Left ventricle myocardium inferior (tissue), 1 donor: Measurements from ENCODE around the gene SMIM35. TPM values are rescaled to one million over a fixed set of nuclear protein-coding genes. Genes with fewer than 3 reads are reported as not detected.

Experiments
- DNase-seq: peaks from one replicate; pipeline ENCODE4 v3.0.0-alpha.2; 2020
- H3K27ac ChIP-seq: fragments of 200-600 bp; replicated peaks from 2 replicates; pipeline ENCODE4 v1.8.0; 2021
- H3K27me3 ChIP-seq: fragments of 200-600 bp; 2 replicates; pipeline ENCODE4 v1.8.0; 2021; ENCODE audit warnings: low read depth
- H3K36me3 ChIP-seq: fragments of 200-600 bp; 2 replicates; pipeline ENCODE4 v1.8.0; 2021
- H3K4me1 ChIP-seq: fragments of 200-600 bp; 2 replicates; pipeline ENCODE4 v1.8.0; 2021
- H3K4me3 ChIP-seq: fragments of 200-600 bp; 2 replicates; pipeline ENCODE4 v1.8.0; 2021; ENCODE audit warnings: mild to moderate bottlenecking, moderate library complexity
- H3K9me3 ChIP-seq: fragments of 200-600 bp; replicated peaks from 2 replicates; pipeline ENCODE4 v1.8.0; 2021
- CTCF ChIP-seq: fragments of 200-600 bp; IDR thresholded peaks from 2 replicates; pipeline ENCODE4 v1.8.0; 2021; ENCODE audit warnings: antibody characterized with exemption, mild to moderate bottlenecking, borderline replicate concordance
- intact Hi-C: fragments of 100-400 bp; cut with micrococcal nuclease; formaldehyde crosslinking; loops from one replicate; pipeline ENCODE4 v1.11.0; 2022
- total RNA-seq: library from RNA; stranded (reverse); fragmentation: NEBNext Ultra II Directional; extraction: Animal tissue kit (Norgen Biotek cat#: 25700); gene quantifications from one replicate; pipeline ENCODE4 v1.2.1, GENCODE V29; 2021
- donor health status: DM: no; HTN: yes; CAD: no; lungs with severe emphysema.

The SMIM35 gene
- total RNA-seq, 1 donor from 2014 or later, result not detected

GRCh38 chr11:118092907-118093571 lies 6.3 kb upstream of the SMIM35 start:
- Histone ChIP-seq H3K9me3 (peaks cover 7% of the 10 kb centered on the region), H3K4me1 (no peaks in the 10 kb centered on the region), H3K27me3 (no peaks in the 10 kb centered on the region), H3K4me3 (no peak overlapping the region), H3K36me3 (no peaks in the 10 kb centered on the region), H3K27ac (no peak overlapping the region)
- no peak for TF ChIP-seq CTCF
- DNase-seq, result no peak
- intact Hi-C loops, result no loop called here

- no peak overlapping the region for H3K27ac ChIP-seq
- DNase-seq, result no peak
- H3K9me3 ChIP-seq, result peaks cover 20% of the 10 kb centered on the region
- H3K4me3 ChIP-seq, result no peak overlapping the region
- H3K36me3 ChIP-seq, result no peaks in the 10 kb centered on the region
- no peaks in the 10 kb centered on the region for H3K4me1 ChIP-seq
- TF ChIP-seq CTCF, result no peak
- intact Hi-C loops, result no loop called here
- H3K27me3 ChIP-seq, result no peaks in the 10 kb centered on the region
Measured at GRCh38 chr11:118091690-118092089, 4.9 kb upstream of the SMIM35 start.

- no peak for DNase-seq
- intact Hi-C loops, result no loop called here
- TF ChIP-seq CTCF, result no peak
Measured at GRCh38 chr11:118090545-118091162, 3.9 kb upstream of the SMIM35 start.

GRCh38 chr11:118088531-118088930 lies 1.8 kb upstream of the SMIM35 start:
- H3K4me1 ChIP-seq, result peaks cover 14% of the 10 kb centered on the region
- intact Hi-C loops, result no loop called here
- peaks cover 21% of the 10 kb centered on the region for H3K9me3 ChIP-seq
- TF ChIP-seq CTCF, result no peak
- H3K4me3 ChIP-seq, result no peak overlapping the region
- H3K27ac ChIP-seq, result no peak overlapping the region
- no peaks in the 10 kb centered on the region for H3K36me3 ChIP-seq
- H3K27me3 ChIP-seq, result no peaks in the 10 kb centered on the region
- peak; percentile 32 for DNase-seq

More at GRCh38 chr11:118090545-118091162, 3.9 kb upstream of the SMIM35 start:
- H3K4me1 ChIP-seq, result no peaks in the 10 kb centered on the region
- H3K36me3 ChIP-seq, result no peaks in the 10 kb centered on the region
- no peaks in the 10 kb centered on the region for H3K27me3 ChIP-seq
- H3K27ac ChIP-seq, result no peak overlapping the region
- H3K4me3 ChIP-seq, result no peak overlapping the region
- peaks cover 21% of the 10 kb centered on the region for H3K9me3 ChIP-seq

- no peak for TF ChIP-seq CTCF
- Histone ChIP-seq H3K36me3 (no peaks in the 10 kb centered on the region), H3K27me3 (no peaks in the 10 kb centered on the region), H3K4me1 (peaks cover 20% of the 10 kb centered on the region), H3K27ac (no peak overlapping the region), H3K9me3 (peaks cover 21% of the 10 kb centered on the region), H3K4me3 (no peak overlapping the region)
- intact Hi-C loops, result no loop called here
- DNase-seq, result no peak
Measured at GRCh38 chr11:118087931-118088330, 1.2 kb upstream of the SMIM35 start.
